GM18499 (cell line): Measurements from ENCODE around the gene LMF1.

Source experiments
- ATAC-seq: cut with Tn5 transposase; IDR thresholded peaks from one replicate; pipeline ENCODE4 v1.9.1; 2021; ENCODE audit warnings: moderate number of reproducible peaks; ENCODE audit not compliant: insufficient read depth, unreplicated experiment

Gene LMF1

DNA sequence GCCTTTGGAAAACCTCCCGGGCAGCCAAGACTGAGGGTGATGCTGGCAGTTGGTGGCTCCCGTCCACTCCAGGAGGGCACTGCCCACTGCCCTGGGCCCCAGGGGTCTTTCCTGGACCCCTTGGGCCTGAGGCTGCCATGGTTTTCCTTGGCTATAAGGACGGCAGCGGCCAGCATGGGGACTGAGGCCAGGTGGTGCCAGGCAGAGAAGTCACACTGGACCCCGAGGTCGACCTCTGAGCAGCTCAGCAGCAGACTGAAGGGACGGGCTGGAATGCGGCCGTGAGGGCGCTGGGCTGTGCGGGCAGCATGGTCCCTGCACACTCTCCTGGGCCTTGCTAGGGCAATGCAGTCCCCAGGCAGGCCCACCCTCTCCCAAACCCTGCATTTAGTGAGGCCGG, 114.7 kb downstream of the LMF1 start:
- no peak for ATAC-seq

DNA sequence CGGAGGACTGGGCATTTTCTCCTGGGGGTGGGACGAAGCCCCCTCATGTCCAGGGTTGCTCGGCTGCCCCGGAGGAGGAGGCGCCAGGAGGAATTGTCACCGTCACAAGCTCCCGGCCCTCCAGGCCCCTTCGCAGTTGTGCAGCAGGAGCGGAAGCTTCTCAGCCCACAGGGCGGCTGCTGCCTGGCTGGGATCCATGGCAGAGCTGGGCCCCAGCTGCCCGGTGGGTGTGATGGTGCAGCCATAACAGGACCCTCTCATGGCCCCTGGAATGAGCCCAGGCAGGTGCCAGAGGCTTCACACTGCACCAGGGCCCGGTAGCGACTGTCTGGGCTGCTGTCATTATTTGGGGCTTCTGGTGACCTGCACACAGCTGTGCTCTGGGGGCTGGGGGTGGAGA, 115.3 kb downstream of the LMF1 start:
- no peak for ATAC-seq

DNA sequence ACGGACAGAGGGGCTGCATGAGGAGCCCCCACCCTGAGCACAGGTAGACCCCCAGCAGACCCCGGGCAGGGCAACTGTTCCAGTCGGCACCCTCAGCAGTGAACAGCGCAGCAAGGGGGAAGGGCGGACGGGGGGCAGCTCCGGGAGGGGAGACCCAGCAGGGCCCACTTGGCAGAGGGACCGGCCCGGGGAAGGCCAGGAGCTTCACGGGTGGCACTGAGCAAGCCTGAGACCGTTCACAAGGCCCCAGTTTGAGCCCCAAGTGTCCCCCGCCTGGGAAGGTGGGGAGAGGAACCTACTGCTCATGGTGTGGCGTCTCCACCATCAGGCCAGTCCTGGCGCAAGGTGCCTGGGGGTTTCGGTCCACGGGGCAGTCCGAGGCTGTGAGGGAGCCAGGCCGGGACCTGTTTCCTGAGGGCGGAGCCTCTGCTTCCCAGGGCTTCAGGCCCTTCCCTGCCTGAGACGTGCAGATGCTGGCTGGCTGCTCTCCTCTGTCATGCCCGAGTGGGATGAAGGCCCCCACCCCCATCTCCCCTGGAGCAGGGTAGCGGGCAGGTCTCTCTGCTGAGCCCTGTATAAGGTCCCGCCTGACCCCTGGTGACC, 115.9 kb downstream of the LMF1 start:
- ATAC-seq = no peak

GRCh38 chr16:853981-854807, 116.6 kb downstream of the LMF1 start:
- ATAC-seq = no peak

- ATAC-seq = no peak
Measured at GRCh38 chr16:853306-853705, 117.5 kb downstream of the LMF1 start.

DNA sequence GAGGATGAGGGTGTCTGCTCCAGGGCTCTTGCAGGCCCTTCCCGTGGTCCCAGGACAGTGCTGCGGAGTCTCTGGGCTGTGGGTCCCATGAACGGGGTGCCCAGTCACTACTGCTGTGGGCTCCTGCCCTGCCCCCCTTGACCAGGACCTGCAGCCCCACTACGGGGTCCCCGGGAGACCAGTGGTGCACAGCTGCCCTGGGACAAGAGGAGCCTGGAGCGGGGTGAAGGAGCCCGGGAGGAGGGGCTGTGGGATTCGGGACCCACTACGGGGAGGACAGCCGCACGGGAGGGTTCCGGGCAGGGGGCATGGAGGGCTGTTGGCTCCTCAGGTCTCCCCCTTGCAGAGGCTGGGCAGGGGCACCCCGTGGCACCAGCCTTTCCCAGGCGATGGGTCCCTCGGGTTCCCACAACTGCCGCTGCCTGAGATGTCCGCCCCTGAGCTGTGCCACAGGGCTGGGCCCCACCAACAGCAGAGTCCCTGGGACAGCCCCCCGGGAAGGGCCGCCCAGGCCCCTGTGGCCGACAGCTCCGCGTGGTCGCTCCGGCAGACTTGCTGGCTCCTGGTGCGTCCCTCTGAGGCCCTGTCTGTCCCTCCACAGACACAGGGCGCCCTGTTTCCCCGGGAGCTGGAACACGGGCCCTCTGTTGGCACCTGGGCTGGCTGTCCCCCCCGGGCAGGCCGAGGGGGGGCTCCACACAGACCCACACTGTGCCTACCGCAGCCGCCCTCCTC, 118.2 kb downstream of the LMF1 start:
- ATAC-seq = no peak

DNA sequence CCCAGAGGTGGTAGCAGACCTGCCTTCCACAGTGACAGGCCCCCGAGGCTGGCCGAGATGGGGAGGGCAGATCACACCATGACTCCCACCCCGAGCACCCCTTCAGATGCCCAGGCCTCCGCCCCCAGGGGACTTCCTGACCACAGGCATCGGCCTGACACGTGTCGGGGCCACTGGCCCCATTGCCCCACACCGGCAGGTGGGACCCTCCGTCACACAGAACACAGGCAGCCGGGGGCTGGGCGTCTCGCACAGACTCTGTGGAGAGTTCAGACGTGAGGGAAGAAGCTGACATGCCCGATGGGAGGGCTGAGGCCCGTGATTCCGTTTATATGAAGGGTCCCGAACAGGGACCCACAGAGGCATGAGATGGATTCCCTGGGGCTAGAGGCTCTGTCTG, 118.9 kb downstream of the LMF1 start:
- no peak for ATAC-seq

GRCh38 chr16:851209-851810, 119.5 kb downstream of the LMF1 start:
- ATAC-seq = no peak

DNA sequence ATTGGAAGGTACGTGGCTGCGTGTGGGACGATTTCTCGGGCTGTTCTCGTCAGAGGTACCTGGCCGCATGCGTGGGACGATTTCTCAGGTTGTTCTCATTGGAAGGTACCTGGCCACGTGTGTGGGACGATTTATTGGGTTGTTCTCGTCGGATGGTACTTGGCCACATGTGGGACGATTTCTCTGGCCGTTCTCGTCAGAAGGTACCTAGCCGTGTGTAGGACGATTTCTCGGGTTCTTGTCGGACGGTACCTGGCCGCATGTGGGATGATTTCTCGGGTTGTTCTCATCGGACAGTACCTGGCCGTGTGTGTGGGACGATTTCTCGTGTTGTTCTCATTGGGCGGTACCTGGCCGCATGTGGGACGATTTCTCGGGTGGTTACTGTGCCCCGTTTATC, 120.1 kb downstream of the LMF1 start:
- no peak for ATAC-seq

DNA sequence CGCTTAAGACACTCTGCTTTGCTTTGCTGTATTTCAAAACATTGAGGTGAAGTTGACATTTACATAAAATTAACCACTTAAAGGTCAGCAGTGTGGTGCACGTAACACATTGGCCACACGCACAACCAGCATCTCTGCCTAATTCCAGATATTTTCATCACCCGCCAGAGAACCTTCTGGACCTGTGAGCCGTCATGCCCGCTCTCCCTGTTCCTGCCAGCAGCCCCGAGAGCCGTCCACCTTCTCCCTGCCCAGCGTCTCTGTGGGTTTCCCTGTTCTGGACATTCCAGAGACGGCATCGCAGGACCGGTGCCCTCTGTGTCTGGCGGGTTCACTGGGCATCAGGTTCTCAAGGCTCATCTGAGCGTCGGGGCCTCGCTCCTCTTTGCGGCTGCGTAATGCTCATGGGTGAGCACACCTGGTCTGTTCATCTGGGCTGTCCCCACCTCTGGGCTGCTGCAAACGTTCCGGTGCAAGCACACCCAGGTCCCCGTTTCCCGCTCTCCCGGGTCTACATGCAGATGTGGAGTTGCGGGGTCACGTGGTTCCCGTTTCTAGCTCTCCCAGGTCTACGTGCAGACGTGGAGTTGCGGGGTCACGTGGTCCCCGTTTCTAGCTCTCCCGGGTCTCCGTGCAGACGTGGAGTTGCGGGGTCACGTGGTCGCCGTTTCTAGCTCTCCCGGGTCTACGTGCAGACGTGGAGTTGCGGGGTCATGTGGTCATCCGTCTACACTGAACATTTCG, 122.1 kb downstream of the LMF1 start:
- no peak for ATAC-seq

- ATAC-seq = no peak
Measured at GRCh38 chr16:847681-848445, 122.9 kb downstream of the LMF1 start.

- no peak for ATAC-seq
Measured at GRCh38 chr16:847151-847550, 123.6 kb downstream of the LMF1 start.

GRCh38 chr16:845351-845745, 125.4 kb downstream of the LMF1 start:
- no peak for ATAC-seq

DNA sequence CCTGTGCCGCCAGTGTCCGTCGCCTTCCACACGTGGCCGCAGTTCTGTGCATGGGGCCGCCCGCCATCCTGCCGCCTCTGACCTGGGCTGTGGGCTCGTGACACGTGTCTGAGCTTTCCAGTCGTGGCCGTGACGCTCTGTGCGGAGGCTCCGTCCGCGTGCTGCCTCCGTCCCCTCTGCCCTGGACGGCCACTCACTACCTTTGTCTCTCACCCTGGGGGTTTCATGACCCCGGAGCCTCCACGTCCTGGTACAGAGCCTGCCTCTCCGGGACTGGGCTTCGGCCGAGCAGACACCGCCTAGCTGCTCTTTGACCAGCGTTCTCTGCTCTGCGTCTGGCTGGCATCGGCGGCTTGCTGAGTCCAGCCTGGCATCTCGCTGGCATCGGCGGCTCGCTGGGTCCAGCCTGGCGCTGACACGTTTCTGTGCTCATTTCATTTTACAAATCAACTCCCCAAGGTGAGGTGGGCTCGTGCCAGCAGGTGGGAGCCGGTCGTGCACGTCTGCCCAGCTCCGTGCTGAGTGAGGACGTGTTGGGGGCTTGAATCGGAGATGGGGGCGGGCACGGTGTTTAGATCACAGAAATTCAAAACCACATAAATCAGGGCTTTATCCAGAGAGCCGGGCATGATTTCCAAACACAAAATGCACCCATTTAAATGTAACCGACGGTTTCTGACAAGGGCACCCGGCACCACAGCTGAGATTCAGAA, 126.0 kb downstream of the LMF1 start:
- ATAC-seq = no peak

GRCh38 chr16:843771-844170, 127.0 kb downstream of the LMF1 start:
- no peak for ATAC-seq

DNA sequence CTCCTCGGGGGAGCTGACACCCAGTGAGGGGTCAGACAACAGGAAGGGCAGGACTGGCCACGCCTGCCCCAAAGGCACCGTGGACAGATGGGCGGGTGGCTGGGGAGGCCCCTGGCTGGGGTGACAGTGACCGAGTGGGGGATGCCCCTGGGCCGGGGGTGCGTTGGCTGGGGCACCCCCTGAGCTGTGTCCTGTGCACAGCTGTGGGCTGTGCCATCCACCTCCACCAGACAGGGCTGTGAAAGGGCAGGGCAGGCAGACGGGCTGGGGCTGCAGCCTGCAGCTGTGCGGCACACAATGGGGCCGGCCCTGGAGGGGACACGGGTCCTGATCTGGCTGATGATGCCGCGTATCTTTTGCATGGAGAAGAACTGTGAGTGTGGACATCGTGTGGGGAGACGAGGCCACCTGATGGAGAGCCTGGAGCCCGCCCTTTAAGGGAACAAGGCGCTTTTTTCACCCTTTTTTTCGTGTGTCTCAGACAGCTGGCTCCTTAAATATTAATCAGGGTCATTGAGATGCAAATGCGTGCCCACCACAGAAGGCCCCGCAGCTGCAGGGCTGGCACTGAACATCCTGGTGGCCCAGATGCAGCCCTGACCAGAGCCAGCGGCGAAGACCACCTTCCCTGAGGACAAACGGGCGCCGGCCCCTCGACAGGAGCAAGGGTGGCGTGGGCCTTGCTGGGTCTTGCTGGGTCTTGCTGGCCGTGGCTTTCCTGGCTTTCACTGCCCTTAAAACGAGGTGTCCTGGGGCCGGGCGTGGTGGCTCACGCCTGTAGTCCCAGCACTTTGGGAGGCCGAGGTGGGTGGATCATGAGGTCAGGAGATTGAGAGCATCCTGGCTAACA, 127.8 kb downstream of the LMF1 start:
- no peak for ATAC-seq

DNA sequence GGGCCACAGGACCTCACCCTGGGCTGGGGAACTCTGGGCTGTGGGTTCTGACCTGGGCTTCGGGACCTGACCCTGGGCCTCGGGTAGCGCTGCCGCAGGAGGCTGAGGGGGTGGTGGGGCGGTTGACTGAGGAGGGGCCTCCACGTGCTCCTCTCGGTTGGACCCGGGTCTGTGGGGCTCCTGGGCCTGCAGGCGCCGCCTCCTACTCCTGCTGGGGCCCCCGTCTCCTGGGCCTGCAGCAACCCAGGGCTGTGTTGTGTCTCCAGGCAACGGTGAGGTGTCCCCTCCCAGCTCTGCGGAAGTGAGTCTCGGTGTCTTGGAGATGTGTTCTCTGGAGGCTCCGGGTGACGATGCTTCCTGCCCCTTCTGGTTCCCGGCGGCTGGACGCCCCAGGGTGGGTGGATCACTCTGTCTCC, 128.7 kb downstream of the LMF1 start:
- no peak for ATAC-seq

GRCh38 chr16:841455-842060, 129.2 kb downstream of the LMF1 start:
- no peak for ATAC-seq
